GM12878 (cell line): Measurements from ENCODE around the gene KRT37.

Experiments used
- CTCF ChIP-seq, 3 experiments: IDR thresholded peaks in 2 of 3; conservative IDR thresholded peaks in 1 of 3; 2 replicates each; pipeline ENCODE4 v1.5.1; 2011; ENCODE audit warnings: low read depth in 3 of 3, low read length in 3 of 3, mild to moderate bottlenecking in 3 of 3, control low read depth in 2 of 3, moderate library complexity in 2 of 3, inconsistent platforms in 1 of 3, mixed read lengths in 1 of 3; ENCODE audit not compliant: control insufficient read depth in 2 of 3, insufficient read depth in 1 of 3; ENCODE audit errors: extremely low read depth in 1 of 3
- ZNF274 ChIP-seq: IDR thresholded peaks from one replicate; pipeline ENCODE4 v1.8.0; 2011; ENCODE audit not compliant: insufficient read length, insufficient read depth

GRCh38 chr17:41417576-41418015 is 6.8 kb downstream of the KRT37 start:
- TF ChIP-seq CTCF (IDR thresholded peaks at IDR 0.05 in 2 of 3, conservative IDR thresholded peaks at IDR 0.05 in 1 of 3; ENCODE audit: control insufficient read depth in 2 of 3, extremely low read depth in 1 of 3, insufficient read depth in 1 of 3, low read depth in 3 of 3, low read length in 3 of 3) (peak; percentile 29 to 68 (median 59)), ZNF274 (no peak)
